Airway epithelial cell (primary cell): ENCODE results near the gene WNK1. TPM values are rescaled to one million over a fixed set of nuclear protein-coding genes. Genes with fewer than 3 reads are reported as not detected.

Source experiments
- total RNA-seq: library from RNA; depleted of rRNA; stranded (reverse); fragments of >200 nt; gene quantifications from 2 replicates; pipeline ENCODE4 v1.2.3, GENCODE V29; 2015

The WNK1 gene
- total RNA-seq = 54.6 and 73.0 TPM in 2 replicates

GRCh38 chr12:751999-752694 is at the start of gene WNK1:
Gene WNK1 (plus strand): TSS chr12:752579. CDS start chr12:753566, 987 bp downstream.

GRCh38 chr12:949453-950191 is 197.2 kb downstream of the WNK1 start, which contains the start of gene RAD52:
Gene RAD52 (minus strand): TSS chr12:949694. CDS start chr12:933058, 16,636 bp downstream.

Other genes starting within 250 kb of the WNK1 start
- not detected in 2 replicates for gene NINJ2, start 89.1 kb upstream of the WNK1 start, total RNA-seq
- gene RAD52, start 197.1 kb downstream of the WNK1 start, total RNA-seq = 2.6 and 7.0 TPM in 2 replicates
- gene ERC1, start 238.6 kb downstream of the WNK1 start, total RNA-seq = 11.1 and 16.5 TPM in 2 replicates